Prostate gland (tissue), 2 donors: ENCODE data around the gene TRNP1. TPM values are rescaled to one million over a fixed set of nuclear protein-coding genes. Genes with fewer than 3 reads are reported as not detected.

ENCODE experiments used
- DNase-seq: peaks from one replicate; pipeline ENCODE4 v3.0.0-alpha.2; 2019; ENCODE audit warnings: low spot score
- H3K27ac ChIP-seq, 2 donors: fragments of 200-600 bp; sonication (generic); 2 replicates each; pipeline ENCODE4 v1.5.1; 2017 to 2019
- H3K27me3 ChIP-seq: fragments of 200-600 bp; sonication (generic); replicated peaks from 2 replicates; pipeline ENCODE4 v1.5.1; 2019; ENCODE audit not compliant: insufficient read depth
- H3K36me3 ChIP-seq, 2 donors: fragments of 200-600 bp; sonication (generic); 1 replicate in 1 of 2; 2 replicates in 1 of 2; pipeline versions ENCODE4 v1.5.1 to v1.8.1; 2017 to 2019
- H3K4me1 ChIP-seq: fragments of 200-600 bp; sonication (generic); replicated peaks from 2 replicates; pipeline ENCODE4 v1.5.1; 2019
- H3K4me3 ChIP-seq, 2 donors: fragments of 200-600 bp; sonication (generic); 2 replicates each; pipeline ENCODE4 v1.5.1; 2017 to 2019
- H3K9me3 ChIP-seq: fragments of 200-600 bp; sonication (generic); 2 replicates; pipeline ENCODE4 v1.5.1; 2017
- POLR2A ChIP-seq: fragments of 450-650 bp; IDR thresholded peaks from one replicate; pipeline ENCODE4 v1.6.1; 2016; ENCODE audit warnings: antibody characterized with exemption, mild to moderate bottlenecking
- POLR2AphosphoS5 ChIP-seq: sonication (generic); formaldehyde crosslinking; IDR thresholded peaks from one replicate; pipeline ENCODE4 v1.6.1; 2017; ENCODE audit warnings: antibody characterized with exemption
- WGBS: methylation state at CpG from one replicate; pipeline ENCODE4 v1.1.5; 2018; 5-methylcytosine and 5-hydroxymethylcytosine counted together
- intact Hi-C: fragments of 100-400 bp; cut with DNase I; formaldehyde crosslinking; loops from one replicate; pipeline ENCODE4 v1.14.2; 2022
- total RNA-seq, 2 donors: library from RNA; depleted of rRNA; stranded (reverse); fragments of >200 nt; gene quantifications; one replicate each; pipeline ENCODE4 v1.1.0, GENCODE V29; 2016
- TF ChIP-seq, protein P1 (sequence below), 4 experiments: fragments of 200-600 bp in 2 of 4; fragments of 450-650 bp in 2 of 4; sonication (generic) in 2 of 4; IDR thresholded peaks; 1 replicate in 3 of 4; 2 replicates in 1 of 4; pipeline ENCODE4 v1.5.1; 2016 to 2019; ENCODE audit warnings: antibody characterized with exemption in 4 of 4, mild to moderate bottlenecking in 2 of 4, moderate library complexity in 2 of 4

Gene TRNP1
- total RNA-seq, 2 donors from 2014 or later: 21.1 to 30.6 TPM

- H3K27ac ChIP-seq: peak overlapping the region; percentile 77 to 80
- WGBS: 47% methylated on average over 5 of the region's 5 CpGs
- DNase-seq: no peak
- no peaks in the 10 kb centered on the region for H3K27me3 ChIP-seq
- intact Hi-C loops: no loop called here
- no peaks in the 10 kb centered on the region for H3K36me3 ChIP-seq
- H3K4me1 ChIP-seq: peaks cover 14% of the 10 kb centered on the region
- H3K4me3 ChIP-seq: peak overlapping the region in 1 of 2 donors; percentile 34
- TF ChIP-seq POLR2AphosphoS5 (no peak), POLR2A (no peak)
- TF ChIP-seq, protein P1, sequence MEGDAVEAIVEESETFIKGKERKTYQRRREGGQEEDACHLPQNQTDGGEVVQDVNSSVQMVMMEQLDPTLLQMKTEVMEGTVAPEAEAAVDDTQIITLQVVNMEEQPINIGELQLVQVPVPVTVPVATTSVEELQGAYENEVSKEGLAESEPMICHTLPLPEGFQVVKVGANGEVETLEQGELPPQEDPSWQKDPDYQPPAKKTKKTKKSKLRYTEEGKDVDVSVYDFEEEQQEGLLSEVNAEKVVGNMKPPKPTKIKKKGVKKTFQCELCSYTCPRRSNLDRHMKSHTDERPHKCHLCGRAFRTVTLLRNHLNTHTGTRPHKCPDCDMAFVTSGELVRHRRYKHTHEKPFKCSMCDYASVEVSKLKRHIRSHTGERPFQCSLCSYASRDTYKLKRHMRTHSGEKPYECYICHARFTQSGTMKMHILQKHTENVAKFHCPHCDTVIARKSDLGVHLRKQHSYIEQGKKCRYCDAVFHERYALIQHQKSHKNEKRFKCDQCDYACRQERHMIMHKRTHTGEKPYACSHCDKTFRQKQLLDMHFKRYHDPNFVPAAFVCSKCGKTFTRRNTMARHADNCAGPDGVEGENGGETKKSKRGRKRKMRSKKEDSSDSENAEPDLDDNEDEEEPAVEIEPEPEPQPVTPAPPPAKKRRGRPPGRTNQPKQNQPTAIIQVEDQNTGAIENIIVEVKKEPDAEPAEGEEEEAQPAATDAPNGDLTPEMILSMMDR (IDR thresholded peaks at IDR 0.05): no peak
- H3K9me3 ChIP-seq: no peaks in the 10 kb centered on the region
Observed at GRCh38 chr1:27010226-27010994, 16.9 kb downstream of the TRNP1 start.

- peaks cover 14% of the 10 kb centered on the region for H3K4me1 ChIP-seq
- H3K36me3 ChIP-seq: no peaks in the 10 kb centered on the region
- peak overlapping the region in 1 of 2 donors; percentile 34 for H3K4me3 ChIP-seq
- H3K27me3 ChIP-seq: no peaks in the 10 kb centered on the region
- intact Hi-C loops: no loop called here
- 33% methylated on average over 15 of the region's 15 CpGs for WGBS
- TF ChIP-seq POLR2A: peak; percentile 24
- TF ChIP-seq, protein P1 (IDR thresholded peaks at IDR 0.05): no peak
- peak; percentile 80 for TF ChIP-seq POLR2AphosphoS5
- peak overlapping the region; percentile 77 to 80 for H3K27ac ChIP-seq
- no peaks in the 10 kb centered on the region for H3K9me3 ChIP-seq
- DNase-seq: peak; percentile 73
Observed at GRCh38 chr1:27011058-27011764, 17.7 kb downstream of the TRNP1 start.

DNA sequence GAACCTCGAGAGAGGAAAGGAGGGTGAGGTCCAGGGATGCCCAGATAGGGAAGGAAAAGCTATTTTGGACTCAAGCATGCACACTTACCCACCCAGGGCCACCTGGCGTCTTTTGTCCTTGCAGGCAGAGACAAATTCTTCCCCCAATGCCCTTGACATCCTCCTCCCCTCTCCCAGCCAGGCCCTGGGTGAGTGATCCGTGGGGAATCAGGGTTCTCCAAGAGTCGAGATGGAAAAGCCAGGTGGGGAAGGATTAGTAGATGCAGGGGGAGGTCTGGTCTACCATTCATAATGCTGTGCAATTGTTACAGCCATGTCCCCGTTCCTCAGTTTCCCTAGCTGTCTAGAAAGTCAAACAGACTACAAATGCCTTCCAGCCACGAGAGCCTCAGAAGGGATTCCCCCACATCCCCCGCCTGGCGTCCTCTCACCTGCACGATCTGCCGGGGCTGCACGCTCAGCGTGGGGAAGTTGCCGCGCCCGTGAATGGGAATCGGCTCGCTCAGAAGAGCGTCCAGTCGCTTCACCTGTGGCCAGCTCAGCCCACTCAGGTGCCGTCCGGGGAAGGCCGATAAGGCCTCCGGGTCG is 18.6 kb downstream of the TRNP1 start:
- Histone ChIP-seq H3K27me3 (no peaks in the 10 kb centered on the region), H3K4me3 (peak overlapping the region; percentile 34), H3K9me3 (no peaks in the 10 kb centered on the region), H3K4me1 (peaks cover 14% of the 10 kb centered on the region), H3K36me3 (no peaks in the 10 kb centered on the region), H3K27ac (peak overlapping the region; percentile 77 to 80)
- no peak for TF ChIP-seq POLR2A
- TF ChIP-seq, protein P1 (IDR thresholded peaks at IDR 0.05): no peak
- no peak for TF ChIP-seq POLR2AphosphoS5
- 33% methylated on average over 18 of the region's 24 CpGs for WGBS
- intact Hi-C loops: loop anchor here (2.0 kb wide), 1 partner anchor 13 kb away; no protein-coding TSS in a partner anchor
- no peak for DNase-seq

- 52% methylated on average over 3 of the region's 3 CpGs for WGBS
- Histone ChIP-seq H3K9me3 (no peaks in the 10 kb centered on the region), H3K4me1 (peaks cover 2% of the 10 kb centered on the region), H3K27ac (no peak overlapping the region), H3K4me3 (no peak overlapping the region), H3K27me3 (no peaks in the 10 kb centered on the region), H3K36me3 (no peaks in the 10 kb centered on the region)
- intact Hi-C loops: no loop called here
- no peak for DNase-seq
- TF ChIP-seq, protein P1 (IDR thresholded peaks at IDR 0.05): no peak
- TF ChIP-seq POLR2AphosphoS5 (no peak), POLR2A (no peak)
Observed at GRCh38 chr1:27015260-27015659, 21.8 kb downstream of the TRNP1 start.
